ENCODE results near the gene C1orf216. TPM values are rescaled to one million over a fixed set of nuclear protein-coding genes. Genes with fewer than 3 reads are reported as not detected.

C1orf216 gene
- total and polyA plus RNA-seq, 9 donors: 6.5 to 20.0 (median 12.1) TPM

DNA sequence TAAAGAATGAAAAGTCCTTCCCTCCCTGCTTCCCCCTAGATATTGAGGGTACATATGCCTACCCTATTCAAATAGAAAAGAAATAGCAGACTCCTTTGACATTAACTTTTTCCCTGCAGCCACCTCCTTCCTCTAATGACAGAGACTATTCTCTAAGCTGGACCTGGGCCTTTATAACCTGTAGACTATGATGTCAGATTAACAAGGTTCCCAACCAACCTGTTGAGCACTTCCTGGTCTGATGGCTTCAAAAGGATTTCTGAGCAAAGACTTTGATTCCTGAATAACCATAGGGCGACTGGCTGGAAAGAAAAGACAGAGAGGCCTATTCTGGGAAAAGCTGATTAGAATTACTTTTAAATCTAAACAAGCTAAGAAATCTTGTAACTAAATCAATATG lies 18.4 kb upstream of the C1orf216 start:
- H3K4me3 ChIP-seq: no peak overlapping the region
- no peaks in the 10 kb centered on the region for H3K27me3 ChIP-seq
- 93 to 100% (median 100%) methylated on average over 1 of the region's 1 CpG for WGBS, 3 donors
- intact Hi-C loops (cut with DNase I): no loop called here
- H3K36me3 ChIP-seq: no peaks in the 10 kb centered on the region
- H3K4me1 ChIP-seq (ENCODE audit: insufficient read depth): no peaks in the 10 kb centered on the region
- no peak overlapping the region for H3K27ac ChIP-seq
- no peak for DNase-seq
- H3K9me3 ChIP-seq: no peaks in the 10 kb centered on the region
- no peak for TF ChIP-seq POLR2A (IDR thresholded peaks at IDR 0.05)
- TF ChIP-seq, protein P1, sequence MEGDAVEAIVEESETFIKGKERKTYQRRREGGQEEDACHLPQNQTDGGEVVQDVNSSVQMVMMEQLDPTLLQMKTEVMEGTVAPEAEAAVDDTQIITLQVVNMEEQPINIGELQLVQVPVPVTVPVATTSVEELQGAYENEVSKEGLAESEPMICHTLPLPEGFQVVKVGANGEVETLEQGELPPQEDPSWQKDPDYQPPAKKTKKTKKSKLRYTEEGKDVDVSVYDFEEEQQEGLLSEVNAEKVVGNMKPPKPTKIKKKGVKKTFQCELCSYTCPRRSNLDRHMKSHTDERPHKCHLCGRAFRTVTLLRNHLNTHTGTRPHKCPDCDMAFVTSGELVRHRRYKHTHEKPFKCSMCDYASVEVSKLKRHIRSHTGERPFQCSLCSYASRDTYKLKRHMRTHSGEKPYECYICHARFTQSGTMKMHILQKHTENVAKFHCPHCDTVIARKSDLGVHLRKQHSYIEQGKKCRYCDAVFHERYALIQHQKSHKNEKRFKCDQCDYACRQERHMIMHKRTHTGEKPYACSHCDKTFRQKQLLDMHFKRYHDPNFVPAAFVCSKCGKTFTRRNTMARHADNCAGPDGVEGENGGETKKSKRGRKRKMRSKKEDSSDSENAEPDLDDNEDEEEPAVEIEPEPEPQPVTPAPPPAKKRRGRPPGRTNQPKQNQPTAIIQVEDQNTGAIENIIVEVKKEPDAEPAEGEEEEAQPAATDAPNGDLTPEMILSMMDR (IDR thresholded peaks at IDR 0.05): no peak
- no peak for TF ChIP-seq EP300 (IDR thresholded peaks at IDR 0.05)

DNA sequence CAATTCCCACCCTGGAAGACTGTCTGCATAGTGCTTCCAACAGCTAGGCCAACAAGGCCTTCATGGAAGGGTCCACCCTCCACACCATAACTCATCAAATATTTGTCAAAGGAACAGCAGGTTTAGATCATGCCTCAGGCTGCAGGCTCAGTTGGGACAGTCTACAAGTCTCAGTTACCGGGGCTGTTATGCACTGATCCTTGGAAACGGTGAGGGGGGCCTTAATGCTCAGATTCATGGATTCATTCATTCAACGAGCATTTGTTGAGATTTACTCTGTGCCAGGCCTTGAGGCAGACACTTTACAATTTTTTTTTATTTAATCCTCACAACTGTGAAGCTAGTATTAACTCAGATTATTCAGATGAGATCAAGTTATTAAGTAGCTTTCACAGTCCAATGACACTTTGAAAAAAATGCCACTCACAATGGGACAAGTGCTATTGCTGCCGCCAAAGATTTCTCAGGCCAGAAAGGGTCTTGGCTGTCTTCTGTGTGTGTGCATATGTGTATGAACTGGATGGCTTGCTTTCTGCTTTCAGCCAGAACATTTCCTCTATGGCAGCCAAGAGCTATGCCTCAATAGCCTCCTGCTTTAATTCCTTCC lies 8.9 kb upstream of the C1orf216 start:
- no peaks in the 10 kb centered on the region for H3K36me3 ChIP-seq
- TF ChIP-seq, protein P1 (IDR thresholded peaks at IDR 0.05): no peak
- intact Hi-C loops (cut with DNase I): loop anchor here (2.0 to 10.0 kb wide), 4 partner anchors 155 to 283 kb away; partner anchors contain the start of gene TFAP2E (in 1 of the 4)
- H3K4me3 ChIP-seq: no peak overlapping the region
- H3K27ac ChIP-seq: no peak overlapping the region
- H3K27me3 ChIP-seq: no peaks in the 10 kb centered on the region
- H3K9me3 ChIP-seq: no peaks in the 10 kb centered on the region
- H3K4me1 ChIP-seq (ENCODE audit: insufficient read depth): no peaks in the 10 kb centered on the region
- WGBS, 3 donors: 85 to 89% (median 88%) methylated on average over 4 of the region's 4 CpGs
- no peak for DNase-seq

DNA sequence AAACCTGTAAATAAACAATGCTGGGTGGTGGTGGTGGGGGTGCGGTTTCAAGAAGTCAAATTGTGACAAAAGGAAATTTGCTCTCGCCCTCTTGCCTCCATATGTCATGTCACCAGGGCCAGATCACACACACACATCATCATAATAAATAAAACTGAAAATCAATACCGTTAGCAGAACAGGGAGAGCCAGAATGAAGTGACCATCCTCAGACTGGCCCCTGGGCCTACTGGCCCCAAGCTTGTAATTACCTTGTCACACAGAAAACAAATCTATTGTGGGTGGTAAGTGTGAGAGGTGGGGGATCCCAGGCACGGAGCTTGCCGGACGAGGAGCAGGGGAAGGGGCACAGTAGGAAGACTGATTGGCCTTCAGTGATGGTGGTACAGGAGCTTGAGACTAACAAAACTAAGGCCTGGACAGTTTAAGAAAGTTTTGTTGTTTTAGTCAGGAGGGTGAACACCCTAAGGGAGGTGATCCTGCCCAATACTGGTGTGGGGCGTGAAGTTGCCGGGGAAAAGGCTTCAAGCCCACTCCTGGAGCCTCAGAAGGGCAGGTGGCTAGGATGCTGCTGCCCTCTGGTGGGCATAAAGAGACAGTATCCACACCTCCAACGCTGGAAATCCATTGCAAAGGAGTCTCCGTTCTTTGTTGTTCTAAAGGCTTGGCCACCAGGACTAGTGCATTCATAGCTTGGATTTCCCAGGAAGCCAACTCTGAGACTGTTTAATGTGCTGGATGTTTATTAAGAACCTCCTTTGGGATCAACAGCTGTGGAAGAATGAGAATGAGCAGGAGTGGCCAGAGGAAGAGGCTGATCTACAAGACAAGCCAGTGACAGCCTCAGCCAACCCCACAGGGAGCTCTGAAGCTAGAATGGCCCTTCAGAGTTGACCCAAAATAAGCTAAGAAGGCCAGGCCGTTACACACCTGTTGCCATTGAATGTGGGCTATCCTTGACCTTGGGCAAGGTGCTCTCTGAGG lies 8.1 kb upstream of the C1orf216 start:
- Histone ChIP-seq H3K4me3 (no peak overlapping the region), H3K27ac (no peak overlapping the region), H3K9me3 (no peaks in the 10 kb centered on the region), H3K36me3 (no peaks in the 10 kb centered on the region), H3K4me1 (ENCODE audit: insufficient read depth) (no peaks in the 10 kb centered on the region), H3K27me3 (no peaks in the 10 kb centered on the region)
- intact Hi-C loops (cut with DNase I): loop anchor here (2.0 to 10.0 kb wide), 4 partner anchors 154 to 282 kb away; partner anchors contain the start of gene TFAP2E (in 1 of the 4)
- TF ChIP-seq POLR2A (IDR thresholded peaks at IDR 0.05): no peak
- TF ChIP-seq, protein P1 (IDR thresholded peaks at IDR 0.05): peak; percentile 55 to 58 (median 58)
- TF ChIP-seq EP300 (IDR thresholded peaks at IDR 0.05): no peak
- DNase-seq: peak; percentile 40 to 63 (median 56)
- WGBS, 3 donors: 44 to 47% (median 45%) methylated on average over 11 of the region's 11 CpGs

DNA sequence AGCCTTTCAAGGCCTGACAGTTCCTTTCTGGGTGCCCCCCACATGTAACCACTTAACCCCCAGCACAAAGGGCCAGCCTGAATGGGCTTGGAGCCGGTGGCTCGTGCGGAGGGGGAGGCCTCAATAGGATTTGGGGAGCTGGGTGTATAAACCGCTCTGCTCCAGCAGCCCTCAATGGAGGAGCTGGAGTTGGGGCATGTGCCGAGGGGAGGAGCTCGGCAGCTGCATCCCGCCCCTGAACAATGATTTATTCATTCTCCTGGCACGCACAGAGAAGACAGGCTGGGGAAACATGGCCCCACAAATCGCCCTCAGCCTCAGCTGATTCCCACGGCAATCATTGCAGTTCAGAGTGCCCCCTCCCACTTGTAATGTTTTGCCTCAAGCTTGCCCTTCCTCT lies 6.9 kb upstream of the C1orf216 start:
- H3K36me3 ChIP-seq: no peaks in the 10 kb centered on the region
- no peak overlapping the region for H3K4me3 ChIP-seq
- DNase-seq: no peak
- 34 to 39% (median 38%) methylated on average over 8 to 10 of the region's 10 CpGs for WGBS, 3 donors
- no peaks in the 10 kb centered on the region for H3K9me3 ChIP-seq
- TF ChIP-seq, protein P1 (IDR thresholded peaks at IDR 0.05): no peak
- TF ChIP-seq EP300 (IDR thresholded peaks at IDR 0.05): no peak
- TF ChIP-seq POLR2A (IDR thresholded peaks at IDR 0.05): no peak
- no peaks in the 10 kb centered on the region for H3K4me1 ChIP-seq (ENCODE audit: insufficient read depth)
- no peak overlapping the region for H3K27ac ChIP-seq
- no peaks in the 10 kb centered on the region for H3K27me3 ChIP-seq
- intact Hi-C loops (cut with DNase I): loop anchor here (5.0 to 10.0 kb wide), 3 partner anchors 153 to 281 kb away; partner anchors contain the start of gene TFAP2E (in 1 of the 4)
